ENCODE data around the gene EPHB2.

DNA sequence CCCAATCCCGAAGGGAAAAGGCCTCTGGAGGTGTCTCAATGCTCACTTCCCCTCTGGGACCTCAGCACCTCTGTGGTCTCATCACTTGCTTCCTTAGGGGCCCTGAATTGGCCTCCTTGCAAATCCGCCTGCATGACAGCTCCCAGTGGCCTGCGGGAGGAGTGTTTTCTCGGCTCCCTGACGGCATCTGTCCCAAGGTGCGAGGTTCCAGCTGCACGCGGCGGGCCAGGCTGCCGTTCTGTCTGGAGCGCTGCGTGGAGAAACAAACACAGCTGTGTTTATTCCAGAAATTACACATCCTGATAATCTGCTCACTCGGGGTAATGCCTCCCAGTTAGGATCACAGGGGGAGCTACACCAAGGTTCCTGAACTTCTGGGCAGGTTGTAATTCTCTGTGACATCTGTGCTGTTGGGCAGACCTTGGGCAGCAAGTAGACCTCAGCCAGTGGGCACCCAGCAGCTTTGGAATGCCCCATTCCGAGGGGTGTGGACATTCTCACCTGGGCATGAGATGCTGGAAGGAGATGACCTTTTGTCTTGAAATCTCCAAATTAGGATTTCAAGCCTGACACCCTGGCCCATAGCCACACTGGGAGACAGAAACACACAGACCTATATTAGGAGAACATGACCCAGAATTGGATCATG, 18.2 kb downstream of the EPHB2 start:
- TF ChIP-seq, protein P1, sequence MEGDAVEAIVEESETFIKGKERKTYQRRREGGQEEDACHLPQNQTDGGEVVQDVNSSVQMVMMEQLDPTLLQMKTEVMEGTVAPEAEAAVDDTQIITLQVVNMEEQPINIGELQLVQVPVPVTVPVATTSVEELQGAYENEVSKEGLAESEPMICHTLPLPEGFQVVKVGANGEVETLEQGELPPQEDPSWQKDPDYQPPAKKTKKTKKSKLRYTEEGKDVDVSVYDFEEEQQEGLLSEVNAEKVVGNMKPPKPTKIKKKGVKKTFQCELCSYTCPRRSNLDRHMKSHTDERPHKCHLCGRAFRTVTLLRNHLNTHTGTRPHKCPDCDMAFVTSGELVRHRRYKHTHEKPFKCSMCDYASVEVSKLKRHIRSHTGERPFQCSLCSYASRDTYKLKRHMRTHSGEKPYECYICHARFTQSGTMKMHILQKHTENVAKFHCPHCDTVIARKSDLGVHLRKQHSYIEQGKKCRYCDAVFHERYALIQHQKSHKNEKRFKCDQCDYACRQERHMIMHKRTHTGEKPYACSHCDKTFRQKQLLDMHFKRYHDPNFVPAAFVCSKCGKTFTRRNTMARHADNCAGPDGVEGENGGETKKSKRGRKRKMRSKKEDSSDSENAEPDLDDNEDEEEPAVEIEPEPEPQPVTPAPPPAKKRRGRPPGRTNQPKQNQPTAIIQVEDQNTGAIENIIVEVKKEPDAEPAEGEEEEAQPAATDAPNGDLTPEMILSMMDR (conservative IDR thresholded peaks at IDR 0.05; ENCODE audit: low read length) = no peak
- TF ChIP-seq EZH2phosphoT487 (IDR thresholded peaks at IDR 0.05; ENCODE audit: borderline replicate concordance, low read depth, low read length) = no peak
